ENCODE data around the gene IFRD1.
A peak's percentile ranks its signal among the peaks of the same experiment; 100 is the strongest.

The IFRD1 gene

GRCh38 chr7:112449902-112450806, at the start of gene IFRD1:
IFRD1 (plus strand) TSS chr7:112450460; CDS start chr7:112450689, 229 bp downstream.
- peak; percentile 99 for DNase-seq (ENCODE audit: low read depth)
- TF ChIP-seq, protein P1, sequence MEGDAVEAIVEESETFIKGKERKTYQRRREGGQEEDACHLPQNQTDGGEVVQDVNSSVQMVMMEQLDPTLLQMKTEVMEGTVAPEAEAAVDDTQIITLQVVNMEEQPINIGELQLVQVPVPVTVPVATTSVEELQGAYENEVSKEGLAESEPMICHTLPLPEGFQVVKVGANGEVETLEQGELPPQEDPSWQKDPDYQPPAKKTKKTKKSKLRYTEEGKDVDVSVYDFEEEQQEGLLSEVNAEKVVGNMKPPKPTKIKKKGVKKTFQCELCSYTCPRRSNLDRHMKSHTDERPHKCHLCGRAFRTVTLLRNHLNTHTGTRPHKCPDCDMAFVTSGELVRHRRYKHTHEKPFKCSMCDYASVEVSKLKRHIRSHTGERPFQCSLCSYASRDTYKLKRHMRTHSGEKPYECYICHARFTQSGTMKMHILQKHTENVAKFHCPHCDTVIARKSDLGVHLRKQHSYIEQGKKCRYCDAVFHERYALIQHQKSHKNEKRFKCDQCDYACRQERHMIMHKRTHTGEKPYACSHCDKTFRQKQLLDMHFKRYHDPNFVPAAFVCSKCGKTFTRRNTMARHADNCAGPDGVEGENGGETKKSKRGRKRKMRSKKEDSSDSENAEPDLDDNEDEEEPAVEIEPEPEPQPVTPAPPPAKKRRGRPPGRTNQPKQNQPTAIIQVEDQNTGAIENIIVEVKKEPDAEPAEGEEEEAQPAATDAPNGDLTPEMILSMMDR (IDR thresholded peaks at IDR 0.05; ENCODE audit: low read length, missing control alignments): no peak
- H3K4me3 ChIP-seq (replicated peaks; ENCODE audit: low read depth, low read length): peak within 1 kb of the TSS; percentile 99

DNA sequence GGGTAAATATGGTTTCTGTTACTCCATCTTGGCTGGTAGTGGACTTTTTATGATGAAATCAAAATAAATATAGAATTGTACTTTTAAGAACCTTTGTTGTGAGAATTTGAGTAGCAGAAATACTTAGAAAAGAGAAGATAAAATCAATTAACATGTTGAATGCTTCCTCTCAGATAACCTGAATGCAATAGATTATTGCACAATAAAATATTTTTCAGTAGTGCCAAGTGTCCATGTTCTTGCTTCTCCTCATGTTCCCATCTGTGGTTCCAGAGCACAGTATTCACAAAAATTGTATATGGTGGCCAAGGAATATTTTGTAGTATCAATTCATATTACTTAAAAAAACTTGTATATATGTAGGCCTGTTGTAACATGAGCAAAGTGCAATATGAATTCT, 45.9 kb upstream of the IFRD1 start:
- no peak overlapping the region for H3K4me3 ChIP-seq (replicated peaks; ENCODE audit: low read depth, low read length)
- TF ChIP-seq, protein P1 (IDR thresholded peaks at IDR 0.05; ENCODE audit: low read length, missing control alignments): no peak
- DNase-seq (ENCODE audit: low read depth): no peak

DNA sequence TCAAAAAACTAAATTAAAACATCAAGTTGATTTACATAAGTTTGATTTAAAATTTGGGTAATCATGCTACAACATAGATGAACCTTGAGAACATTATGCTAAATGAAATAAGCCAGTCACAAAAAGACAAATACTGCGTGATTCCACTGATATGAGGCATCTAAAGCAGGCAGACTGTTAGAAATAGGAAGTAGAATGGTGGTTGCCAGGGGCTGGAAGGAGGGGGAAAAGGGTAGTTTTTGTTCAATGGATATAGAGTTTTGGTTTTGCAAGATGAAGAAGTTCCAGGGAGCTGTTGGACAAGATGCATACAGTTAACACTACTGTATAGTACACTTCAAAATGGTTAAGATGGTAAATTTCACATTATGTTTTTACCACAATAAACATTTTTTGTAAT, 45.0 kb upstream of the IFRD1 start:
- DNase-seq (ENCODE audit: low read depth): no peak
- no peak overlapping the region for H3K4me3 ChIP-seq (replicated peaks; ENCODE audit: low read depth, low read length)
- TF ChIP-seq, protein P1 (IDR thresholded peaks at IDR 0.05; ENCODE audit: low read length, missing control alignments): no peak

DNA sequence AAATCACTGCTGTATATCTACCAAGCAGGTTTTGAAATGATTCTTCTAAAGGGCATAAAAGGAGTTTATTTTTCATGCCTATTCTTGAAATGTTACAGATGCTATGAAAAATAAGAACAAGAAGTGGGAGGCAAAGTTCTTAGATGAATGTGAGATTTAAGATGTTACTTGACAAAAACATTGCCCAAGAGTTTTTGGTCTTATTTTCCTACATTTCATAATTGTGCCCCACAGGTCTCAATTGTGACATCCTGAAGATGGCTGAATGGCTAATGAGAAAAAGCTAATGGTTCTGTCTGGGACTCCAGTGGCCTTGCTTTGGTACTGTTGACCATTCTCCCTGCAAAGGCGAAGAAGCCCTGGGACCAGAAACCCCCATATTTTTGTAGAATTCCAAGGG, 43.0 kb upstream of the IFRD1 start:
- no peak for DNase-seq (ENCODE audit: low read depth)
- TF ChIP-seq, protein P1 (IDR thresholded peaks at IDR 0.05; ENCODE audit: low read length, missing control alignments): no peak
- no peak overlapping the region for H3K4me3 ChIP-seq (replicated peaks; ENCODE audit: low read depth, low read length)

GRCh38 chr7:112410092-112410491, 40.2 kb upstream of the IFRD1 start:
- DNase-seq (ENCODE audit: low read depth): peak; percentile 47
- H3K4me3 ChIP-seq (replicated peaks; ENCODE audit: low read depth, low read length): no peak overlapping the region
- TF ChIP-seq, protein P1 (IDR thresholded peaks at IDR 0.05; ENCODE audit: low read length, missing control alignments): no peak

DNA sequence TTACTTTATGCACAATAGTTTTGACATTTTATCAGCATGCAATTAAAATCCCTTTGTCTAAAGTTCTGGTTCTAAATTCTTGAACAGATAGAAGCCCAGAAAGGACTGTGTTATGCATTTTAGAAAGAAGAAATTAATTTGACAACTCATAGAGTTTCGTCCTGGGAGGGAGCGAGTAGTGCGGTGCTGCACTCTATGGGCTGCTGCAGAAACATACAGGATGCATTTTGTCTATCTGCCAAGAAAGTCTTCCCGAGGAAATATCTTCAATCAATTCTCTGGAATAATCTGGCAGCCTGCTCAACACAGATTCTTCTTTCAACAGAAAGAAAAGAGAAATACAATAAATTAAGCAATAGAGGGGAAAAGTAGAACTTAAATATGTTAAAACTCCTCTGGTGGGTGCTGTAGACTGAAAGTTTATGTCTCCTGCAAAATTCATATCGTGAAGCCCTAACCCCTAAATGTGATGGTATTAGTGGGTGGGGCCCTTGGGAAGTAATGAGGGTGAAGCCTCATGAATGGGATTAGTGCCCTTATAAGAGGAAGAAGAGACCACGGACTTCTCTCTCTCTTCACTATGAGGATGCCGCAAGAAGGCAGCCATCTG, 39.0 kb upstream of the IFRD1 start:
- DNase-seq (ENCODE audit: low read depth): peak; percentile 74
- H3K4me3 ChIP-seq (replicated peaks; ENCODE audit: low read depth, low read length): no peak overlapping the region
- TF ChIP-seq, protein P1 (IDR thresholded peaks at IDR 0.05; ENCODE audit: low read length, missing control alignments): peak; percentile 86

All from fibroblast of pulmonary artery (primary cell).